Body of pancreas (tissue), 4 donors: Measurements from ENCODE around the gene SERHL2.

Experiments used
- POLR2A ChIP-seq, 3 donors: fragments of 450-650 bp; IDR thresholded peaks; one replicate each; pipeline ENCODE4 v1.6.1; 2016; ENCODE audit warnings: antibody characterized with exemption in 3 of 3, mild to moderate bottlenecking in 2 of 3
- TF ChIP-seq, protein P1 (sequence below), 7 experiments: fragments of 450-650 bp in 4 of 7; fragments of 200-600 bp in 3 of 7; sonication (generic) in 3 of 7; IDR thresholded peaks; one replicate each; pipeline ENCODE4 v1.5.1; 2016 to 2019; ENCODE audit warnings: antibody characterized with exemption in 7 of 7

DNA sequence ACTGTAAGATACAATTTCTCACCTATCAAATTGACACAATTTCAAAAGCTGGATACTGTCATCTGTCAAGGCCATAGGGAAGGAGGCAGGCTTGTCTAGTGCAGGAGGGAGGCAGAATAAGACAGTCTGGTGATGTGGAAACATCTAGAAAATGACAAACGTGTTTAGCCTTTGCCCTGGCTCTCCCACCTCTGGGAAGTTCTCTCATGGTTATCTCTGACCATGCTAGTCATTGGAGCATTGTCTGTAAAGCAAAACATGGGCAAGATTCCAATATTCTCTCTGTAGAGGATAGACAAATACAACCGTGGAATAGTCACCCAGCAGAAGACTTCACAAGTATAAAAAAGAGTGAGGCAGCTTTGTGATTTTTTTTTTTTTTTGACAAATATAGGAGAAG is 9.1 kb upstream of the SERHL2 start:
- no peak for TF ChIP-seq POLR2A (IDR thresholded peaks at IDR 0.05)
- TF ChIP-seq, protein P1, sequence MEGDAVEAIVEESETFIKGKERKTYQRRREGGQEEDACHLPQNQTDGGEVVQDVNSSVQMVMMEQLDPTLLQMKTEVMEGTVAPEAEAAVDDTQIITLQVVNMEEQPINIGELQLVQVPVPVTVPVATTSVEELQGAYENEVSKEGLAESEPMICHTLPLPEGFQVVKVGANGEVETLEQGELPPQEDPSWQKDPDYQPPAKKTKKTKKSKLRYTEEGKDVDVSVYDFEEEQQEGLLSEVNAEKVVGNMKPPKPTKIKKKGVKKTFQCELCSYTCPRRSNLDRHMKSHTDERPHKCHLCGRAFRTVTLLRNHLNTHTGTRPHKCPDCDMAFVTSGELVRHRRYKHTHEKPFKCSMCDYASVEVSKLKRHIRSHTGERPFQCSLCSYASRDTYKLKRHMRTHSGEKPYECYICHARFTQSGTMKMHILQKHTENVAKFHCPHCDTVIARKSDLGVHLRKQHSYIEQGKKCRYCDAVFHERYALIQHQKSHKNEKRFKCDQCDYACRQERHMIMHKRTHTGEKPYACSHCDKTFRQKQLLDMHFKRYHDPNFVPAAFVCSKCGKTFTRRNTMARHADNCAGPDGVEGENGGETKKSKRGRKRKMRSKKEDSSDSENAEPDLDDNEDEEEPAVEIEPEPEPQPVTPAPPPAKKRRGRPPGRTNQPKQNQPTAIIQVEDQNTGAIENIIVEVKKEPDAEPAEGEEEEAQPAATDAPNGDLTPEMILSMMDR (IDR thresholded peaks at IDR 0.05), result no peak
